ENCODE measurements around the gene CLCN1. TPM values are rescaled to one million over a fixed set of nuclear protein-coding genes. Genes with fewer than 3 reads are reported as not detected.

CLCN1 gene
- total RNA-seq, 2 donors from 2014 or later: not detected

GRCh38 chr7:143285806-143286521 lies 29.9 kb upstream of the CLCN1 start:
- intact Hi-C loops (cut with DNase I): no loop called here
- TF ChIP-seq POLR2A (IDR thresholded peaks at IDR 0.05): no peak
- TF ChIP-seq, protein P1, sequence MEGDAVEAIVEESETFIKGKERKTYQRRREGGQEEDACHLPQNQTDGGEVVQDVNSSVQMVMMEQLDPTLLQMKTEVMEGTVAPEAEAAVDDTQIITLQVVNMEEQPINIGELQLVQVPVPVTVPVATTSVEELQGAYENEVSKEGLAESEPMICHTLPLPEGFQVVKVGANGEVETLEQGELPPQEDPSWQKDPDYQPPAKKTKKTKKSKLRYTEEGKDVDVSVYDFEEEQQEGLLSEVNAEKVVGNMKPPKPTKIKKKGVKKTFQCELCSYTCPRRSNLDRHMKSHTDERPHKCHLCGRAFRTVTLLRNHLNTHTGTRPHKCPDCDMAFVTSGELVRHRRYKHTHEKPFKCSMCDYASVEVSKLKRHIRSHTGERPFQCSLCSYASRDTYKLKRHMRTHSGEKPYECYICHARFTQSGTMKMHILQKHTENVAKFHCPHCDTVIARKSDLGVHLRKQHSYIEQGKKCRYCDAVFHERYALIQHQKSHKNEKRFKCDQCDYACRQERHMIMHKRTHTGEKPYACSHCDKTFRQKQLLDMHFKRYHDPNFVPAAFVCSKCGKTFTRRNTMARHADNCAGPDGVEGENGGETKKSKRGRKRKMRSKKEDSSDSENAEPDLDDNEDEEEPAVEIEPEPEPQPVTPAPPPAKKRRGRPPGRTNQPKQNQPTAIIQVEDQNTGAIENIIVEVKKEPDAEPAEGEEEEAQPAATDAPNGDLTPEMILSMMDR (IDR thresholded peaks at IDR 0.05): no peak
- ATAC-seq: no peak
- peaks cover 46% of the 10 kb centered on the region for H3K4me1 ChIP-seq
- WGBS, 2 donors: 91 to 92% methylated on average over 11 of the region's 11 CpGs
- no peaks in the 10 kb centered on the region for H3K9me3 ChIP-seq
- no peaks in the 10 kb centered on the region for H3K27me3 ChIP-seq
- H3K27ac ChIP-seq: peak overlapping the region in 3 of 4 donors; percentile 58 to 78 (median 67)
- DNase-seq: no peak
- H3K36me3 ChIP-seq (replicated peaks in 1 of 2; ENCODE audit: insufficient read depth in 1 of 2, low read depth in 2 of 2): no peaks in the 10 kb centered on the region
- H3K4me3 ChIP-seq: no peak overlapping the region

DNA sequence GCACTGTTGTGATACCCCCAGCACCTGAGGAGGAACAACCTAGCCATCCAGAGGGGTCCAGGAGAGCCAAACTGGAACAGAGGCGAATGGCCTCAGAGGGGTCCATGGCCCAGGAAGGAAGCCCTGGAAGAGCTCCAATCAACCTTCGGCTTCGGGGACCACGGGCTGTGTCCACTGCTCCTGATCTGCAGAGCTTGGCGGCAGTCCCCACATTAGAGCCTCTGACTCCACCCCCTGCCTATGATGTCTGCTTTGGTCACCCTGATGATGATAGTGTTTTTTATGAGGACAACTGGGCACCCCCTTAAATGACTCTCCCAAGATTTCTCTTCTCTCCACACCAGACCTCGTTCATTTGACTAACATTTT lies 29.4 kb upstream of the CLCN1 start:
- Histone ChIP-seq H3K4me3 (no peak overlapping the region), H3K36me3 (replicated peaks in 1 of 2; ENCODE audit: insufficient read depth in 1 of 2, low read depth in 2 of 2) (no peaks in the 10 kb centered on the region), H3K27ac (peak overlapping the region in 2 of 4 donors; percentile 67 to 78), H3K4me1 (peaks cover 46% of the 10 kb centered on the region), H3K27me3 (no peaks in the 10 kb centered on the region), H3K9me3 (no peaks in the 10 kb centered on the region)
- ATAC-seq (no peak), DNase-seq (no peak)
- intact Hi-C loops (cut with DNase I): no loop called here
- TF ChIP-seq, protein P1 (IDR thresholded peaks at IDR 0.05): no peak
- no peak for TF ChIP-seq POLR2A (IDR thresholded peaks at IDR 0.05)
- 81 to 85% methylated on average over 6 of the region's 6 CpGs for WGBS, 2 donors

- no peak overlapping the region for H3K4me3 ChIP-seq
- peaks cover 46% of the 10 kb centered on the region for H3K4me1 ChIP-seq
- intact Hi-C loops (cut with DNase I): no loop called here
- H3K27ac ChIP-seq: peak overlapping the region; percentile 2 to 83 (median 72)
- TF ChIP-seq, protein P1 (IDR thresholded peaks at IDR 0.05): no peak
- TF ChIP-seq POLR2A (IDR thresholded peaks at IDR 0.05): no peak
- no peaks in the 10 kb centered on the region for H3K9me3 ChIP-seq
- DNase-seq (no peak), ATAC-seq (no peak)
- whole genome bisulfite sequencing, 2 donors: 66 to 77% methylated on average over 8 to 17 of the region's 17 CpGs
- H3K36me3 ChIP-seq (replicated peaks in 1 of 2; ENCODE audit: insufficient read depth in 1 of 2, low read depth in 2 of 2): peaks cover 0 to 7% of the 10 kb centered on the region in 2 donors
- no peaks in the 10 kb centered on the region for H3K27me3 ChIP-seq
Observed at GRCh38 chr7:143287339-143287934, 28.5 kb upstream of the CLCN1 start.

DNA sequence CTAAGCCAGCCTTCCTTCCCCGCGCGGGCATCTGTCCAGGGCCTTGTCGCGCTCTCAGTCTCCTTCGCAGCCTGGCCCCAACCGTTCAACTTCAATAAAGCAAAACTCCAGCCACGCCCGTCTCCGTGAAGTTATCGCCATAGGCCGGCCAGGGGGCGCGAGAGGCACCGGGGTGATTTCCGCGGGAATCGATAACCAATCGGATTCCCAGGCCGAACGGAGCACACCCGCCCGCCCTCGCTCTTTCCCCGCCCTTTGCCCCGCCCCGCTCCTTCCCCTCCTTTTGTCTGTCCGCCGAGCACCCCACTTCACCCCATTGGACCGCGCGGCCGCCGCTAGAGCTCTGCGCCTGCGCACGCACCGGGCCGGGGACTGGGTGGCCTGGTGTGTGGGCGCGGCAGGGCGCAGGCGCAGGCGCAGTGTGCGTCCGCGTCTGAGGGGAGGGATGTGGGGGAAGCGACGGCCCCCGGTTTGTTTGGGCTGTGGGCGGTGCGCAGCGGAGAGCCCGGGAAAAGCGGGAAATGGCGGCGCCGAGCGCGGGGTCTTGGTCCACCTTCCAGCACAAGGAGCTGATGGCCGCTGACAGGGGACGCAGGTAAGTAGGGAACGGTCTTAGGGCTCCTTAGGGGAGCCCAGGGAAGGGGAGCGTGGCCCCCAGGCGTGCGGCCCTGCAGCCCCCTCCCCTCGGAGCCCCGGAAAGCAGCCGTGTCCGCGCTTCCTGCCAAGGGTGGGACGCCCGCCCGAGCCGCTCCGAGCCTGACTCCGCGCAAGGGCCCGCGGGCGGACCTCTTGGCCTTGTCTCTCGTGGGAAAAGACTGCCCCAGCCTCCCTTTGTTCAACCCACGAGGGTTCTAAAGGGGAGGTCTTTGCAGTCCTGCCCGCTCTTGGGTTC lies 27.7 kb upstream of the CLCN1 start, which contains the start of gene CASP2:
CASP2 (plus strand) TSS at position 417 of the 892 bp plus-strand sequence; CDS start at position 522, 105 bp downstream.
- intact Hi-C loops (cut with DNase I): no loop called here
- peak within 1 kb of the TSS; percentile 36 to 66 for H3K4me3 ChIP-seq
- peaks cover 0 to 13% of the 10 kb centered on the region in 2 donors for H3K36me3 ChIP-seq (replicated peaks in 1 of 2; ENCODE audit: insufficient read depth in 1 of 2, low read depth in 2 of 2)
- H3K27me3 ChIP-seq: no peaks in the 10 kb centered on the region
- WGBS, 2 donors: 2 to 12% methylated on average over 18 to 84 of the region's 84 CpGs
- peaks cover 45% of the 10 kb centered on the region for H3K4me1 ChIP-seq
- H3K27ac ChIP-seq: peak within 1 kb of the TSS; percentile 60 to 83 (median 73)
- no peaks in the 10 kb centered on the region for H3K9me3 ChIP-seq
- peak; percentile 39 to 76 (median 72) for TF ChIP-seq POLR2A (IDR thresholded peaks at IDR 0.05)
- TF ChIP-seq, protein P1 (IDR thresholded peaks at IDR 0.05): peak in 6 of 7 experiments; percentile 11 to 50 (median 42)
- ATAC-seq (peak; percentile 94), DNase-seq (peak; percentile 98 to 99 (median 98))
